ENCODE results near the gene KCNS3.
A peak's percentile ranks its signal among the peaks of the same experiment; 100 is the strongest.
"Not testable (repeated sequence)": the region's sequence is repeated elsewhere in the genome, so short reads cannot be mapped to it uniquely, and the experiment has no call there.

The KCNS3 gene

GRCh38 chr2:17943444-17943843, 65.0 kb downstream of the KCNS3 start:
- no peak for DNase-seq

- no peak for DNase-seq
Measured at GRCh38 chr2:17947113-17947512, 68.6 kb downstream of the KCNS3 start.

GRCh38 chr2:17950006-17950405, 71.5 kb downstream of the KCNS3 start:
- no peak for DNase-seq

- no peak for DNase-seq
Measured at GRCh38 chr2:17951563-17951962, 73.1 kb downstream of the KCNS3 start.

GRCh38 chr2:17958466-17959092, 80.1 kb downstream of the KCNS3 start:
- DNase-seq, result peak in 2 of 56 donors; percentile 1 to 28

- no peak for DNase-seq
Measured at GRCh38 chr2:17959356-17959755, 80.9 kb downstream of the KCNS3 start.

- DNase-seq, result no peak
Measured at GRCh38 chr2:17959833-17960232, 81.4 kb downstream of the KCNS3 start.

- DNase-seq, result no peak
Measured at GRCh38 chr2:17960925-17961324, 82.5 kb downstream of the KCNS3 start.

- DNase-seq, result no peak
Measured at GRCh38 chr2:17961789-17962188, 83.3 kb downstream of the KCNS3 start.

- DNase-seq, result no peak
Measured at GRCh38 chr2:17962876-17963275, 84.4 kb downstream of the KCNS3 start.

- DNase-seq, result not testable (repeated sequence)
Measured at GRCh38 chr2:17963571-17963970, 85.1 kb downstream of the KCNS3 start.

- no peak for DNase-seq
Measured at GRCh38 chr2:17965196-17965595, 86.7 kb downstream of the KCNS3 start.

GRCh38 chr2:17966798-17967197, 88.3 kb downstream of the KCNS3 start:
- DNase-seq, result no peak

- no peak for DNase-seq
Measured at GRCh38 chr2:17969661-17970060, 91.2 kb downstream of the KCNS3 start.

- DNase-seq, result no peak
Measured at GRCh38 chr2:17971531-17972125, 93.2 kb downstream of the KCNS3 start.

GRCh38 chr2:17972991-17973390, 94.5 kb downstream of the KCNS3 start:
- DNase-seq, result no peak

- no peak for DNase-seq
Measured at GRCh38 chr2:17975401-17975800, 96.9 kb downstream of the KCNS3 start.

- DNase-seq, result no peak
Measured at GRCh38 chr2:17976871-17977746, 98.6 kb downstream of the KCNS3 start.

GRCh38 chr2:17979707-17980106, 101.2 kb downstream of the KCNS3 start:
- DNase-seq, result no peak

- no peak for DNase-seq
Measured at GRCh38 chr2:17981936-17982335, 103.5 kb downstream of the KCNS3 start.

Data from nucleus accumbens (tissue), 56 donors.